IPS-20b (cell line): Measurements from ENCODE around the gene C21orf91.

Experiments
- H3K27ac ChIP-seq: one replicate; pipeline ENCODE4 v1.5.1; 2013; ENCODE audit warnings: low read length
- H3K27me3 ChIP-seq: 2 replicates; pipeline ENCODE4 v1.6.1; 2013; ENCODE audit warnings: mild to moderate bottlenecking, low read length, inconsistent platforms; ENCODE audit not compliant: insufficient read depth
- H3K36me3 ChIP-seq: 2 replicates; pipeline ENCODE4 v1.6.1; 2013; ENCODE audit warnings: low read depth, mild to moderate bottlenecking, inconsistent platforms, low read length, moderate library complexity; ENCODE audit not compliant: insufficient read depth
- H3K4me1 ChIP-seq: 2 replicates; pipeline ENCODE4 v1.6.1; 2013; ENCODE audit warnings: mild to moderate bottlenecking, control low read depth, inconsistent platforms, low read length, moderate library complexity; ENCODE audit not compliant: insufficient read depth
- H3K4me3 ChIP-seq: 2 replicates; pipeline ENCODE4 v1.5.1; 2013; ENCODE audit warnings: mild to moderate bottlenecking, low read length, inconsistent platforms
- H3K9ac ChIP-seq: 2 replicates; pipeline ENCODE4 v1.6.1; 2013; ENCODE audit warnings: low read depth, mild to moderate bottlenecking, inconsistent platforms, low read length, moderate library complexity
- H3K9me3 ChIP-seq: 2 replicates; pipeline ENCODE4 v1.6.1; 2013; ENCODE audit warnings: mild to moderate bottlenecking, low read depth, low read length, inconsistent platforms; ENCODE audit not compliant: insufficient read depth

Gene C21orf91

DNA sequence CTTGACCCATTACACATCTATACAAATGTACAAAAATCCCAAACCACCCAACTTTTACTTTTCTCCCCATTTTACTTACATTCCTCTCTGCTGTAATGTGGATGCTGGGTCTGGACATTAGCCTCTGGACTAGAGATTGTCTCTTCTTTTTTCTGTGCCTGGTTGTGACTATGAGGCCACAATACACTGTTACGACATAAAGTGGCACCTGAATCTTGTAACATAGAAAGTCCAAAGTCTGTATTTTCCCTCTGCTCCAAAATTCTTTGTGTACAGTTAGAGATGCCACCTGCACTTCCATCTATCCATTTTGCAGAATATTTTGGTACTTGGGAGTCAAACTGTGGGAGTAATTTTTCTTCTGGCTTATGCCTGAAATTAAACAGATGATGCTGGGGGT is 22.7 kb downstream of the C21orf91 start:
- no peak overlapping the region for H3K27ac ChIP-seq
- no peaks in the 10 kb centered on the region for H3K4me1 ChIP-seq
- no peak overlapping the region for H3K9ac ChIP-seq
- H3K27me3 ChIP-seq, result no peaks in the 10 kb centered on the region
- no peaks in the 10 kb centered on the region for H3K9me3 ChIP-seq
- peaks cover 58% of the 10 kb centered on the region for H3K36me3 ChIP-seq
- H3K4me3 ChIP-seq, result no peak overlapping the region

DNA sequence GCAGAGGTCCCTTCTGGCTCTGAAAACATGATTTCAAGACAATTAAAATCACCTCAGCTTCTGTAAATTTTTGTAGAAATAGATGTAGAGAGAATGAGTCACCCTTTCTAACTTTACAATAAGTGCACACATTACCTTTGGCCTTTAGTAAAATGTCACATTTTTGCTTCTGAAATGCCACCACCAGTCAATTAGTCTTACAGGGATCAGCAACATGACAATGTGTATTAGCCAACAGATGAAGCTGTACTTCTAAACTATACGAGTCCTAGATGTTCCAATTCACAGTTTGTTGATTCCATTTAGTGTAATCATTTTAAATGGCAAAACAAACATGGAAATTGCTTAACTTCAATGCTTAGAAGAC is 23.1 kb downstream of the C21orf91 start:
- Histone ChIP-seq H3K9me3 (no peaks in the 10 kb centered on the region), H3K9ac (no peak overlapping the region), H3K27me3 (no peaks in the 10 kb centered on the region), H3K36me3 (peaks cover 63% of the 10 kb centered on the region), H3K4me1 (no peaks in the 10 kb centered on the region), H3K27ac (no peak overlapping the region), H3K4me3 (no peak overlapping the region)

DNA sequence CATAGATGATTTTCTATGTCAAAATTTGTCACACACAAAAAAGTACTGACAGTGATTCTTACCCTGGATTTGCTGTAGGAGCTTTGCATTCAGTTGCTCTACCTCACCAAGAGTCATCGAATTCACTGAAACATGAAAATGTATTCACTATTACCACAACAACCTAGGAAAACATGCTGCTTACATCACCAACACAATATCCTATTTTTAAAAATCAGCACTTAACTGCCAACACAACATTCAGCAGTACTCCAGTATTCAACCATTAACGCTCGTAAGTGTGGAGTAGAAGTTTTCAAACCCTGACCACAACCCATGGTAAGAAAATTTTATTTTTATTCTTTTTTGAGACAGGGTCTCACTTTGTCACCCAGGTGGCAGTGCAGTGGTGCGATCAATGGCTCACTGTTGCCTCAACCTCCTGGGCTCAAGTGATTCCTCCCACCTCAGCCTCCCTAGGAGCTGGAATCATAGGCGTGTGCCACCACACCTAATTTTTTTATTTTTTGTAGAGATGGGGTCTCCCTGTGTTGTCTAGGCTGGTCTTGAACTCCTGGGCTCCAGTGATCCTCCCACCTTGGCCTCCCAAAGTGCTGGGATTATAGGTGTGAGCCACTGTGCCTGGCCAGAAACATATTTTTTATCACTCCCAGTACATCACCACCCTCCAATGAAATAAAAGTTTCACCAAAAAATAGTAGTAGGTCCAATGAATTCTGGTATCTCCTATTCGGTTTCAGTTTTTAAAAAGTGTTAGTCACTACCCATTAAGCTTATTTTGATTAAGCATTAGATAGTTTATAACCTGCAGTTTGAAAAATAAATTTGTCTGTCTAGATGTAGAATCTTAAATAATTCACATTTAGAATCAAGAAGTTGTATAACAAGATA is 23.8 kb downstream of the C21orf91 start:
- Histone ChIP-seq H3K9ac (no peak overlapping the region), H3K27ac (no peak overlapping the region), H3K36me3 (peaks cover 70% of the 10 kb centered on the region), H3K9me3 (no peaks in the 10 kb centered on the region), H3K4me3 (no peak overlapping the region), H3K4me1 (no peaks in the 10 kb centered on the region), H3K27me3 (no peaks in the 10 kb centered on the region)

DNA sequence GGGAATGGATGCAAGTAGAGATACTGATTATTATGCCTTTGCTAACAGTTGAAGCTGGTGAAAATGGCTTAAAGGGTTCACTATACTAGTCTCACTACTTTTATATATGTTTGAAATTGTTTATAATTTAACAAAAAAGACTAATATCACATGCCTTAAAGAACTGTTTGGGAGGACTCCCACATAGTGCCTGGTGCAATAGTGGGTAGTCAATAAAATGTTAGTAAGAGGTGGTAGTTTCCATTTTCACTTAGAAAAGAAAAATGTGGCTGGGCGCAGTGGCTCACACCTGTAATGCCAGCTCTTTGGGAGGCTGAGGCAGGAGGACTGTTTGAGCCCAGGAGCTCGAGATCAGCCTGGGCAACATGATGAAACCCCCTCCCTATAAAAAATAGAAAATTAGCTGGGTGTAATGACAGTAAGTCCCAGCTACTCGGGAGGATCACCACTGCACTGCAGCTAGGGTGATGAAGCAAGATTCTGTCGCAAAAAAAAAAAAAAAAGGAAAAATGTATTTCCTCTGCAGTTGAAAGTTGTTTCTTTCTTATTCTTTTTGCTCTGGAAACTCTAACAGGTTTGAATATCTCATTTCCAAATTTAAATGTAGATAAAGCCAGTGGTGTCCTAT is 24.5 kb downstream of the C21orf91 start:
- peaks cover 73% of the 10 kb centered on the region for H3K36me3 ChIP-seq
- H3K27ac ChIP-seq, result no peak overlapping the region

DNA sequence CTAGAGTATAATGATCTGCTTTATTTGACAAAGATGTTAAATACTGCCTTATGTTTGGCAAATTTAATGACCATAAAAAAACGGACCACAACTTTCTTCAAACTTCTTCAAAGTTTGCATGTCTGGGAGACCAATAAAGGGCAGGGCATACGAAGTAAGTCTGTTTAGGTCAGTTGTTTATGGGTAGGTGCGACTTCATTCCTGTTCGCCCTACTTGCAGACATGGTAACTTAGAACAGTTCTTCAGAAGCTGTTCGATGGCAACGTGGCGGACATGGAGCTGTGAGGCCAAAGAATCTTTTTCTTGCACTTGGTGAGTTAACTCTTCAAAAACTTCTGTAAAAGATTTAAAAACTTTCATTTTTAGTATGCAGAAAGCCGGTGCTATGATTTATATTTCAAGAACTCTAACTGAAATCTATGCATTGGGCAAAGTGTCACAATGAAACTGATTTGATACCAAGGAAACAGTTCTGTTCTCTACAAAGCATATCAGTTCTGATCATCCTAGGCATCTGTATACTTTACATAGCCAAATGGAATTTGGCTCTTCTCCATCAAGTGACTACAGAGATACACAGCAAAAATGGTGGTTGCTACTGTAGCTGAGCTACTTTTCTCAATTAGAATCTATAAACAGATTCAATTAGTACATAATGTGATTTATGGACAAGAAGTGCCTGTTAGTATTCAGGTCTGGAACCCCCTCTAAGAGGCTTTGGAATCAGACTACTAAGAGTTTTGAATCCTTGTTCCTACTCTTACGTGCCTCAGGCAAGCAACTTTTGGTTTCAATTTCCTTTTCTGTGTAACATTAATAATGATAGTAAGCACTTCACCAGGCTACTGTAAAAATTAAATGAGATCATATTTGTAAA is 25.7 kb downstream of the C21orf91 start:
- Histone ChIP-seq H3K9ac (no peak overlapping the region), H3K36me3 (peaks cover 75% of the 10 kb centered on the region)

More for the DNA sequence above, 24.5 kb downstream of the C21orf91 start:
- Histone ChIP-seq H3K9ac (no peak overlapping the region), H3K4me3 (no peak overlapping the region), H3K27me3 (no peaks in the 10 kb centered on the region), H3K9me3 (no peaks in the 10 kb centered on the region), H3K4me1 (no peaks in the 10 kb centered on the region)

DNA sequence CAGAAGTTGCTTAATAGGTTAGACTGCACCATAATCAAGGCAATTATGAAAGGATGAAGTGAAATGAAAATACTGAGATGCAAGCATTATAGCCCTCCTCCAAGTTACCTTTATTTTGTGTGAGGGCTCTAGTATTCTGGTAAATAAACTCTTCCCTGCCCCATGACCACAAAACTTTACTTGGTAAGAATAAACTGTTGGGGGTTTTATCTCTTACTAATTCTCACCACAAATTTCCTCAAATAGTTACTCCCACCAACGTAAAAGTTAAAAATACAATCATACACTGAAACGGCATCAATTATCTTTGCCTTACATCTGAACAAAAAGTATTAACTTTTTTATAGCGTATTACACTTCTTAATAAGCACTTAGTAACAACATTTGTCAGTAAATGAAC is 29.5 kb downstream of the C21orf91 start:
- peaks cover 81% of the 10 kb centered on the region for H3K36me3 ChIP-seq
- no peak overlapping the region for H3K9ac ChIP-seq

More for the DNA sequence above, 25.7 kb downstream of the C21orf91 start:
- H3K27ac ChIP-seq, result no peak overlapping the region
- H3K4me1 ChIP-seq, result no peaks in the 10 kb centered on the region
- no peaks in the 10 kb centered on the region for H3K27me3 ChIP-seq
- H3K9me3 ChIP-seq, result no peaks in the 10 kb centered on the region
- H3K4me3 ChIP-seq, result no peak overlapping the region

DNA sequence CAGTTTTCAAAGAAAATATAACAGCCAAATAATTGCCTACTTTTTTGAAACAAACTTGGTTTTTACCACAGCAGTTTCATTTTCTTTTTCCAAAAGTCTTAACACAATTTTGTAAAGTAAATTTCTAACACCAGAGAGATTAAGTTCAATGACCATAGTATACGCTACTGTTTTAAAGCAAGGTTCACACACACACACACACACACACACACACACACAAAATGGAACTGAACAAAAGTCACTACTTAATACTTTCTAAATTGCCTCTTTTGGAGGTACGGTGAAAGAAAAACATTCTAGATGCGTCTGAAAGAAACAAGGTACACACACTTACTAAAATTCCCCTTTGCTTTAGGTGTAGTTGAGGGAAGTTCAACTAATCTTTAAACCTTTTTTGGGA is 30.1 kb downstream of the C21orf91 start:
- no peaks in the 10 kb centered on the region; the same call in 1 of the 2 replicates for H3K9me3 ChIP-seq
- no peaks in the 10 kb centered on the region for H3K4me1 ChIP-seq
- H3K4me3 ChIP-seq, result no peak overlapping the region
- H3K27me3 ChIP-seq, result no peaks in the 10 kb centered on the region
- H3K9ac ChIP-seq, result no peak overlapping the region
- H3K27ac ChIP-seq, result no peak overlapping the region
- H3K36me3 ChIP-seq, result peaks cover 81% of the 10 kb centered on the region

More for the DNA sequence above, 29.5 kb downstream of the C21orf91 start:
- no peaks in the 10 kb centered on the region for H3K4me1 ChIP-seq
- no peak overlapping the region for H3K4me3 ChIP-seq
- H3K27ac ChIP-seq, result no peak overlapping the region
- no peaks in the 10 kb centered on the region for H3K27me3 ChIP-seq
- no peaks in the 10 kb centered on the region; the same call in 1 of the 2 replicates for H3K9me3 ChIP-seq

DNA sequence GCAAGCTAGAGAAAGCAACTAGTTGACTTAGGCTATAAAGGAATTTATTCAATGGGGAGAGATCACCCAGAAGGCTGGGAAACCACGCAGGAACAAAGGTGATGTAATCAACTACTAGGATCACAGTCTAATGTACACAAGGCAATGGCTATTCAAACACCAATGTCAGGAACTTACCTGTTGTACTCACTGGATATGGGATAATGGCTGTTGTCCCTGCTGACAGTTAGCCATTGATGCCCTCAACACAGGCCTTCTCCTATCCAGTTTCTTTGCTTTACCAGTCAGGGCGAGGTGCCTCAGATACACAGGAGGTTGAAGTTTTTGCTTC is 32.3 kb downstream of the C21orf91 start:
- Histone ChIP-seq H3K9ac (no peak overlapping the region), H3K27me3 (no peaks in the 10 kb centered on the region), H3K36me3 (peaks cover 59% of the 10 kb centered on the region), H3K9me3 (no peaks in the 10 kb centered on the region; the same call in 1 of the 2 replicates), H3K27ac (no peak overlapping the region), H3K4me3 (no peak overlapping the region), H3K4me1 (peaks cover 6% of the 10 kb centered on the region; the same call in 1 of the 2 replicates)

DNA sequence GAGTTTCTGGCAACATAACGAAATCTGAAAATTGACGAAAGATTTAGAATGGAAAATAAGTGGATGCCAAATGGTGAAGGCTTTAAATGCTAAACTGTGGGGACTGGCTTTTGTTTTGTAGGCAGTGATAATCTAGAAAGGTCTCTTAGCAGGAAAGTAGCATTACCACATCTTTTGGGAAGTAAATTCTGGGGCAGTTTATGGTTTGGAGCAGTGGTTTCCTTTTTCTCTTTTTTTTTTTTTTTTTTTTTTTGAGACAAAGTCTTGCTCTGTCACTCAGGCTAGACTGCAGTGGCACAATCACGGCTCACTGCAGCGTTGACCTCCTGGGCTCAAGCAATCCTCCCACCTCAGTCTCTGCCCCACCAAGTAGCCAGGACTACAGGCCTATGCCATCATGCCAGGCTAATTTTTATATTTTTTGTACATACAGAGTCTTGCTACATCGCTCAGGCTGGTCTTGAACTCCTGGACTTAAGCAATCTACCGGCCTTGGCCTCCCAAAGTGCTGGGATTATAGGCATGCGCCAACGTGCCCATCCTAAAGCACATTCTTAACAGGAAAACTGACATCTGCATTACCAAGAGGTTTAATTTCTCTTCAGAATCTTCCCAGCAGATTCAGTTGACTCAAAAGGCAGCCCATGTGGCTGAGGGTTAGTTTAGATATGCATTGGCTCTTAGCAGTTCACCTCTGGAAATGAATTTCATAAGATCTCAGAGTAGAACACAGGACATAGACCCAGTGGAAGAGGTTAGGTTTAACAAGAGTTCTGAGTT is 32.9 kb downstream of the C21orf91 start:
- Histone ChIP-seq H3K4me1 (peaks cover 12% of the 10 kb centered on the region; the same call in 1 of the 2 replicates), H3K27ac (no peak overlapping the region), H3K27me3 (no peaks in the 10 kb centered on the region), H3K9ac (no peak overlapping the region), H3K9me3 (no peaks in the 10 kb centered on the region; the same call in 1 of the 2 replicates), H3K36me3 (peaks cover 53% of the 10 kb centered on the region), H3K4me3 (no peak overlapping the region)

DNA sequence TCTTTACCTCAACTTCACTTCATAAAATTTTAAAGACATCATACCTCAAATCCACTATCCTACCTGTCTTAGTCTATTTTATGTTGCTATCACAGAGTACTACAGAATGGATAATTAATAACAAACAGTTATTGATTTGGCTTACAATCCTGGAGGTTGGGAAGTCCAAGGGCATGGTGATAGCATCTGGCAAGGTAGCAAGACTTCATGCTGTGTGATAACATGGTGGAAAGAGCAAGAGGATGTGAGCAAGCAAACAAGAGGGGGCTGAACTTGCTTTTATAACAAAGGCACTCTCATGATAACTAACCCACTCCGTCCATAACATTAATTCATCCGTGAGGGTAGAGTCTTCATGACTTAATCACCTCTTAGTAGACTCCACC is 33.8 kb downstream of the C21orf91 start:
- no peak overlapping the region for H3K4me3 ChIP-seq
- no peaks in the 10 kb centered on the region; the same call in 1 of the 2 replicates for H3K9me3 ChIP-seq
- H3K4me1 ChIP-seq, result peaks cover 18% of the 10 kb centered on the region; the same call in 1 of the 2 replicates
- H3K9ac ChIP-seq, result no peak overlapping the region
- H3K36me3 ChIP-seq, result peaks cover 44% of the 10 kb centered on the region
- no peaks in the 10 kb centered on the region for H3K27me3 ChIP-seq
- no peak overlapping the region for H3K27ac ChIP-seq
